OCI-LY1 (cell line): Measurements from ENCODE around the gene C12orf60.

Experiments used
- H2AFZ ChIP-seq: fragments of 200-600 bp; sonication (generic), shearing (Covaris generic); 2 replicates; pipeline ENCODE4 v1.6.0; 2014; ENCODE audit warnings: antibody characterized with exemption, mild to moderate bottlenecking, low read length
- H3F3A ChIP-seq: fragments of 200-600 bp; sonication (generic), shearing (Covaris generic); 2 replicates; pipeline ENCODE4 v1.6.0; 2014; ENCODE audit warnings: mild to moderate bottlenecking, antibody characterized with exemption, low read length, moderate library complexity; ENCODE audit not compliant: insufficient read depth
- H3K27ac ChIP-seq: fragments of 200-600 bp; sonication (generic); 2 replicates; pipeline ENCODE4 v1.5.1; 2014; ENCODE audit warnings: low read length, mixed run types, mild to moderate bottlenecking, low read depth; ENCODE audit not compliant: poor library complexity, severe bottlenecking
- H3K27me3 ChIP-seq: fragments of 200-600 bp; sonication (generic); 2 replicates; pipeline ENCODE4 v1.6.0; 2014; ENCODE audit warnings: antibody characterized with exemption, mild to moderate bottlenecking, low read length, moderate library complexity; ENCODE audit not compliant: insufficient read depth
- H3K36me3 ChIP-seq: fragments of 200-600 bp; sonication (generic); 2 replicates; pipeline ENCODE4 v1.6.1; 2014; ENCODE audit warnings: mild to moderate bottlenecking, antibody characterized with exemption, low read length, moderate library complexity, mixed read lengths; ENCODE audit not compliant: insufficient read depth
- H3K4me1 ChIP-seq: fragments of 200-600 bp; sonication (generic); 2 replicates; pipeline ENCODE4 v1.5.1; 2014; ENCODE audit warnings: mild to moderate bottlenecking, low read length, moderate library complexity; ENCODE audit not compliant: insufficient read depth, severe bottlenecking
- H3K4me2 ChIP-seq: fragments of 200-600 bp; sonication (generic), shearing (Covaris generic); 2 replicates; pipeline ENCODE4 v1.6.1; 2014; ENCODE audit warnings: low read length
- H3K4me3 ChIP-seq: fragments of 200-600 bp; sonication (generic); 2 replicates; pipeline ENCODE4 v1.5.1; 2014; ENCODE audit warnings: low read length, low read depth, mild to moderate bottlenecking, mixed read lengths; ENCODE audit not compliant: poor library complexity, severe bottlenecking
- H3K79me2 ChIP-seq: fragments of 200-600 bp; shearing (Covaris generic); 2 replicates; pipeline ENCODE4 v1.6.1; 2016; ENCODE audit warnings: mixed run types, low read length, mixed read lengths; ENCODE audit not compliant: insufficient read depth
- H3K9ac ChIP-seq: fragments of 200-600 bp; sonication (generic), shearing (Covaris generic); 2 replicates; pipeline ENCODE4 v1.6.1; 2014; ENCODE audit warnings: mild to moderate bottlenecking, low read length, mixed read lengths
- H3K9me2 ChIP-seq: fragments of 200-600 bp; sonication (generic), shearing (Covaris generic); 2 replicates; pipeline ENCODE4 v1.6.1; 2014; ENCODE audit warnings: low read depth, mild to moderate bottlenecking, low read length, mixed read lengths
- H3K9me3 ChIP-seq: fragments of 200-600 bp; shearing (Covaris generic); 2 replicates; pipeline ENCODE4 v1.6.1; 2014; ENCODE audit warnings: low read length, mixed read lengths
- H4K20me1 ChIP-seq: fragments of 200-600 bp; sonication (generic), shearing (Covaris generic); 2 replicates; pipeline ENCODE4 v1.6.0; 2016; ENCODE audit warnings: mild to moderate bottlenecking, low read length; ENCODE audit not compliant: insufficient read depth
- CTCF ChIP-seq: fragments of 200-600 bp; sonication (generic), shearing (Covaris generic); IDR thresholded peaks from 2 replicates; pipeline ENCODE4 v1.5.1; 2017; ENCODE audit warnings: mild to moderate bottlenecking, antibody characterized with exemption, low read length, moderate library complexity, mixed read lengths
- EZH2 ChIP-seq: fragments of 200-600 bp; sonication (generic), shearing (Covaris generic); IDR thresholded peaks from 2 replicates; pipeline ENCODE4 v1.8.0; 2017; ENCODE audit warnings: borderline replicate concordance, mixed run types, mild to moderate bottlenecking, antibody characterized with exemption, low read length, moderate library complexity, mixed read lengths

The C12orf60 gene

GRCh38 chr12:14770496-14771461 lies 32.7 kb upstream of the C12orf60 start:
- H3K9me2 ChIP-seq: no peaks in the 10 kb centered on the region
- peak overlapping the region; percentile 68 for H3K4me2 ChIP-seq
- 0 out of 2 replicates have a peak, but pooled peaks cover 9% of the 10 kb centered on the region for H3F3A ChIP-seq
- no peaks in the 10 kb centered on the region for H4K20me1 ChIP-seq
- H3K4me3 ChIP-seq: peak overlapping the region; percentile 72
- H3K9ac ChIP-seq: peak overlapping the region; percentile 86
- peak overlapping the region; percentile 96 for H3K27ac ChIP-seq
- H2AFZ ChIP-seq: no peak overlapping the region
- peaks cover 32% of the 10 kb centered on the region for H3K36me3 ChIP-seq
- H3K9me3 ChIP-seq: no peaks in the 10 kb centered on the region
- H3K79me2 ChIP-seq: no peaks in the 10 kb centered on the region
- TF ChIP-seq CTCF: no peak; the same call in 1 of the 2 replicates
- no peak for TF ChIP-seq EZH2
- H3K27me3 ChIP-seq: no peaks in the 10 kb centered on the region
- H3K4me1 ChIP-seq: peaks cover 44% of the 10 kb centered on the region

- H3K4me3 ChIP-seq: peak overlapping the region; percentile 72
- H2AFZ ChIP-seq: 0 out of 2 replicates have a peak overlapping the region, but pooled peaks have one; percentile 70
- peaks cover 53% of the 10 kb centered on the region for H3K4me1 ChIP-seq
- H3K4me2 ChIP-seq: peak overlapping the region; percentile 68
- H3K79me2 ChIP-seq: no peaks in the 10 kb centered on the region
- no peaks in the 10 kb centered on the region for H4K20me1 ChIP-seq
- H3K36me3 ChIP-seq: peaks cover 23% of the 10 kb centered on the region
- 0 out of 2 replicates have a peak, but pooled peaks cover 9% of the 10 kb centered on the region for H3F3A ChIP-seq
- TF ChIP-seq EZH2 (no peak), CTCF (no peak)
- H3K27ac ChIP-seq: peak overlapping the region; percentile 96
- no peaks in the 10 kb centered on the region for H3K27me3 ChIP-seq
- no peaks in the 10 kb centered on the region for H3K9me2 ChIP-seq
- peak overlapping the region; percentile 86 for H3K9ac ChIP-seq
- H3K9me3 ChIP-seq: no peaks in the 10 kb centered on the region
Observed at GRCh38 chr12:14771651-14772137, 31.8 kb upstream of the C12orf60 start.

- Histone ChIP-seq H3K36me3 (peaks cover 10% of the 10 kb centered on the region), H3F3A (0 out of 2 replicates have a peak, but pooled peaks cover 3% of the 10 kb centered on the region), H3K79me2 (no peaks in the 10 kb centered on the region), H3K9me2 (no peaks in the 10 kb centered on the region), H3K4me2 (peak overlapping the region; percentile 93), H4K20me1 (no peaks in the 10 kb centered on the region), H2AFZ (no peak overlapping the region), H3K9ac (peak overlapping the region; percentile 87), H3K9me3 (no peaks in the 10 kb centered on the region), H3K27ac (peak overlapping the region; percentile 85), H3K27me3 (no peaks in the 10 kb centered on the region), H3K4me3 (peak overlapping the region; percentile 78), H3K4me1 (peaks cover 55% of the 10 kb centered on the region)
- no peak for TF ChIP-seq CTCF
- no peak for TF ChIP-seq EZH2
Observed at GRCh38 chr12:14772946-14773345, 30.5 kb upstream of the C12orf60 start.
